NOMO-1 (cell line): ENCODE results near the gene ANO2.

ENCODE experiments used
- DNase-seq, 2 experiments: peaks; one replicate each; lab custom pipeline; 2025; ENCODE audit not compliant: unreplicated experiment in 2 of 2; lab: John Stamatoyannopoulos, UW

Gene ANO2

GRCh38 chr12:5588591-5588990 is 356.5 kb downstream of the ANO2 start:
- no peak for DNase-seq

- DNase-seq: no peak
Observed at GRCh38 chr12:5588176-5588575, 356.9 kb downstream of the ANO2 start.

GRCh38 chr12:5587711-5588121 is 357.3 kb downstream of the ANO2 start:
- DNase-seq: no peak

- no peak for DNase-seq
Observed at GRCh38 chr12:5586201-5586600, 358.9 kb downstream of the ANO2 start.

GRCh38 chr12:5585178-5585577 is 359.9 kb downstream of the ANO2 start:
- no peak for DNase-seq

GRCh38 chr12:5584412-5585175 is 360.5 kb downstream of the ANO2 start:
- DNase-seq: no peak

- no peak for DNase-seq
Observed at GRCh38 chr12:5582541-5582940, 362.5 kb downstream of the ANO2 start.

GRCh38 chr12:5582018-5582417 is 363.0 kb downstream of the ANO2 start:
- DNase-seq: no peak

- DNase-seq: no peak
Observed at GRCh38 chr12:5581616-5582015, 363.4 kb downstream of the ANO2 start.

- no peak for DNase-seq
Observed at GRCh38 chr12:5581019-5581418, 364.0 kb downstream of the ANO2 start.

GRCh38 chr12:5578775-5579174 is 366.3 kb downstream of the ANO2 start:
- no peak for DNase-seq

- DNase-seq: no peak
Observed at GRCh38 chr12:5577741-5578140, 367.3 kb downstream of the ANO2 start.

- no peak for DNase-seq
Observed at GRCh38 chr12:5577211-5577612, 367.8 kb downstream of the ANO2 start.

GRCh38 chr12:5575987-5576386 is 369.1 kb downstream of the ANO2 start:
- DNase-seq: no peak

GRCh38 chr12:5575232-5575631 is 369.8 kb downstream of the ANO2 start:
- no peak for DNase-seq

- no peak for DNase-seq
Observed at GRCh38 chr12:5573390-5573789, 371.7 kb downstream of the ANO2 start.

GRCh38 chr12:5571115-5571514 is 373.9 kb downstream of the ANO2 start:
- DNase-seq: no peak

- DNase-seq: no peak
Observed at GRCh38 chr12:5570416-5570815, 374.6 kb downstream of the ANO2 start.

- no peak for DNase-seq
Observed at GRCh38 chr12:5568325-5568981, 376.6 kb downstream of the ANO2 start.

GRCh38 chr12:5567016-5567725 is 377.9 kb downstream of the ANO2 start:
- DNase-seq: no peak

- DNase-seq: no peak
Observed at GRCh38 chr12:5565933-5566599, 379.0 kb downstream of the ANO2 start.
